Endothelial cell of umbilical vein (primary cell): ENCODE data around the gene ATXN7L1. TPM values are rescaled to one million over a fixed set of nuclear protein-coding genes. Genes with fewer than 3 reads are reported as not detected.

Source experiments
- BruUV-seq: library from RNA; stranded (reverse); fragments of 400-500 nt; replicated peaks from 2 replicates; lab custom pipeline; 2021; lab: Mats Ljungman, UMichigan
- CTCF ChIA-PET: fragments of 300-600, 350-600 bp; sonication (Branson Sonifier 250); formaldehyde crosslinking; loops from one replicate; lab custom pipeline; 2021; ENCODE audit warnings: antibody characterized with exemption, inconsistent platforms; lab: Charles Lee
- POLR2A ChIA-PET: fragments of 300-600, 350-600 bp; sonication (Branson Sonifier 250); formaldehyde crosslinking; loops from one replicate; lab custom pipeline; 2021; ENCODE audit warnings: antibody characterized with exemption, inconsistent platforms; lab: Charles Lee
- DNase-seq: peaks from one replicate; pipeline ENCODE4 v3.0.0-alpha.2; 2011; ENCODE audit warnings: low read depth, low spot score
- FAIRE-seq: peaks from 2 replicates; lab custom pipeline; 2011; peaks lifted over from hg19 to GRCh38; lab: Jason Lieb, UNC
- H2AFZ ChIP-seq: 2 replicates; pipeline ENCODE4 v1.6.0; 2012; ENCODE audit warnings: low read depth, low read length, control low read depth, inconsistent platforms
- H3K27ac ChIP-seq: 2 replicates; pipeline ENCODE4 v1.5.1; 2011; ENCODE audit warnings: low read depth, mild to moderate bottlenecking, control low read depth, low read length, moderate library complexity; ENCODE audit not compliant: insufficient read depth
- H3K27me3 ChIP-seq, 2 experiments: 2 replicates each; pipeline versions ENCODE4 v1.6.0 to v1.6.1; 2011; ENCODE audit warnings: low read length in 2 of 2, mixed read lengths in 1 of 2; ENCODE audit not compliant: control insufficient read depth in 2 of 2, insufficient read depth in 2 of 2
- H3K36me3 ChIP-seq, 2 experiments: 2 replicates in 1 of 2; 3 replicates in 1 of 2; pipeline ENCODE4 v1.5.1; 2011; ENCODE audit warnings: low read length in 2 of 2, mild to moderate bottlenecking in 1 of 2, moderate library complexity in 1 of 2; ENCODE audit not compliant: control insufficient read depth in 2 of 2, insufficient read depth in 2 of 2; ENCODE audit errors: extremely low read depth in 1 of 2
- H3K4me1 ChIP-seq: 3 replicates; pipeline ENCODE4 v1.5.1; 2011; ENCODE audit warnings: mild to moderate bottlenecking, low read length; ENCODE audit not compliant: control insufficient read depth, insufficient read depth; ENCODE audit errors: extremely low read depth
- H3K4me2 ChIP-seq: 2 replicates; pipeline ENCODE4 v1.6.1; 2011; ENCODE audit warnings: low read length, control low read depth, mixed read lengths; ENCODE audit not compliant: insufficient read depth
- H3K4me3 ChIP-seq, 3 experiments: fragments of 200-600 bp in 1 of 3; sonication (generic), shearing (Covaris generic) in 1 of 3; replicated peaks in 1 of 3; 2 replicates each; pipeline ENCODE4 v1.5.1; 2011 to 2016; ENCODE audit warnings: control low read depth in 3 of 3, low read length in 3 of 3, mild to moderate bottlenecking in 2 of 3, inconsistent platforms in 1 of 3, low read depth in 1 of 3, moderate library complexity in 1 of 3; ENCODE audit not compliant: insufficient read depth in 1 of 3
- H3K79me2 ChIP-seq: 2 replicates; pipeline ENCODE4 v1.6.0; 2012; ENCODE audit warnings: low read length, inconsistent platforms; ENCODE audit not compliant: control insufficient read depth, insufficient read depth
- H3K9ac ChIP-seq: replicated peaks from 2 replicates; pipeline ENCODE3; 2011; ENCODE audit warnings: low read length, control low read depth; ENCODE audit not compliant: insufficient read depth; ENCODE audit errors: extremely low read depth
- H3K9me1 ChIP-seq: replicated peaks from 3 replicates; pipeline ENCODE4 v1.6.0; 2011; ENCODE audit warnings: mild to moderate bottlenecking, low read length; ENCODE audit not compliant: control insufficient read depth, insufficient read depth; ENCODE audit errors: extremely low read depth
- H3K9me3 ChIP-seq: replicated peaks from 2 replicates; pipeline ENCODE4 v1.5.1; 2012; ENCODE audit warnings: low read length, inconsistent platforms; ENCODE audit not compliant: control insufficient read depth, insufficient read depth
- H4K20me1 ChIP-seq: replicated peaks from 2 replicates; pipeline ENCODE3; 2011; ENCODE audit warnings: mild to moderate bottlenecking, low read length; ENCODE audit not compliant: control insufficient read depth, insufficient read depth; ENCODE audit errors: extremely low read depth
- CTCF ChIP-seq, 2 donors: IDR thresholded peaks; 1 replicate in 1 of 2; 2 replicates in 1 of 2; pipeline ENCODE4 v1.5.1; 2011; ENCODE audit warnings: low read length in 2 of 2, mild to moderate bottlenecking in 2 of 2, moderate library complexity in 2 of 2, control low read depth in 1 of 2, inconsistent platforms in 1 of 2, low read depth in 1 of 2; ENCODE audit not compliant: insufficient read depth in 1 of 2; ENCODE audit errors: extremely low read depth in 1 of 2
- EZH2 ChIP-seq: IDR thresholded peaks from 2 replicates; pipeline ENCODE4 v1.6.1; 2012; ENCODE audit warnings: borderline replicate concordance, low read depth, mild to moderate bottlenecking, moderate library complexity, low read length, inconsistent platforms; ENCODE audit not compliant: severe bottlenecking
- FOS ChIP-seq: IDR thresholded peaks from 2 replicates; pipeline ENCODE4 v1.6.1; 2011; ENCODE audit warnings: mild to moderate bottlenecking, low read length, moderate library complexity, borderline replicate concordance; ENCODE audit not compliant: insufficient read depth
- GATA2 ChIP-seq: IDR thresholded peaks from 2 replicates; pipeline ENCODE4 v1.7.0; 2011; ENCODE audit warnings: low read depth, mild to moderate bottlenecking, moderate library complexity, mixed read lengths, low read length; ENCODE audit not compliant: insufficient read length, insufficient read depth
- JUN ChIP-seq: IDR thresholded peaks from 2 replicates; pipeline ENCODE4 v1.6.1; 2011; ENCODE audit warnings: borderline replicate concordance, low read depth; ENCODE audit not compliant: insufficient read length, insufficient read depth
- MAX ChIP-seq: IDR thresholded peaks from 2 replicates; pipeline ENCODE4 v1.6.1; 2011; ENCODE audit not compliant: insufficient read depth, insufficient read length
- MYC ChIP-seq: IDR thresholded peaks from one replicate; pipeline ENCODE4 v1.6.1; 2011; ENCODE audit warnings: mild to moderate bottlenecking, low read depth, low read length
- POLR2A ChIP-seq: IDR thresholded peaks from 2 replicates; pipeline ENCODE4 v1.6.1; 2012; ENCODE audit warnings: low read depth, mild to moderate bottlenecking, control low read depth, low read length
- POLR2AphosphoS5 ChIP-seq: IDR thresholded peaks from 2 replicates; pipeline ENCODE4 v1.6.1; 2012; ENCODE audit warnings: low read depth, mild to moderate bottlenecking, control low read depth, low read length, moderate library complexity; ENCODE audit not compliant: insufficient read depth
- dilution Hi-C: fragments of 300-500 bp; cut with MboI; formaldehyde crosslinking; loops from one replicate; pipeline ENCODE4 v1.15.0; 2019; ENCODE audit warnings: low sequenced_read_pairs; ENCODE audit not compliant: extremely low pct_ligation_motif_present
- intact Hi-C: fragments of 100-400 bp; cut with micrococcal nuclease; formaldehyde crosslinking; loops from one replicate; pipeline ENCODE4 v1.10.0; 2022
- polyA plus RNA-seq, 4 experiments: library from polyadenylated mRNA; depleted of rRNA in 3 of 4; stranded (reverse) in 3 of 4; unstranded in 1 of 4; fragments of >200 nt; gene quantifications; 2 replicates each; pipeline versions ENCODE4 v1.2.1 to v1.2.3, GENCODE V29; 2011 to 2012; ENCODE audit warnings: missing spikeins in 1 of 4
- total RNA-seq: library from RNA; stranded (reverse); gene quantifications from 2 replicates; pipeline ENCODE4 v1.2.3, GENCODE V29; 2021

The ATXN7L1 gene
- total and polyA plus RNA-seq, 2 donors (not counting 3 experiments of a cell fraction or from before 2014, with no cell fraction given) = 4.6 to 15.6 TPM

GRCh38 chr7:105776986-105777910 is 99.2 kb downstream of the ATXN7L1 start:
- Histone ChIP-seq H3K9ac (no peak overlapping the region), H3K4me3 (no peak overlapping the region), H3K79me2 (no peaks in the 10 kb centered on the region), H3K27ac (no peak overlapping the region), H3K4me1 (peaks cover 10% of the 10 kb centered on the region), H4K20me1 (no peaks in the 10 kb centered on the region), H3K9me3 (no peaks in the 10 kb centered on the region), H3K27me3 (no peaks in the 10 kb centered on the region), H2AFZ (no peak overlapping the region), H3K9me1 (no peaks in the 10 kb centered on the region), H3K36me3 (no peaks in the 10 kb centered on the region), H3K4me2 (no peak overlapping the region)
- CTCF ChIA-PET = interaction anchor here (0.6 to 1.1 kb wide), 3 partner anchors 9 to 100 kb away, joined by 3 to 5 read pairs (median 4); no protein-coding TSS in a partner anchor
- dilution Hi-C loops = no loop called here
- POLR2A ChIA-PET = no interaction called here
- BruUV-seq = no TSS peak
- FAIRE-seq = no peak
- no peak for DNase-seq
- TF ChIP-seq JUN (no peak), MYC (no peak), CTCF (IDR thresholded peaks at IDR 0.05; ENCODE audit: extremely low read depth in 1 of 2, insufficient read depth in 1 of 2, low read depth in 1 of 2, low read length in 2 of 2) (no peak), FOS (no peak), GATA2 (no peak), POLR2A (no peak), POLR2AphosphoS5 (no peak), MAX (no peak), EZH2 (no peak)
- intact Hi-C loops = no loop called here
